CD14-positive monocyte (primary cell): ENCODE data around the gene EGFR. TPM values are rescaled to one million over a fixed set of nuclear protein-coding genes. Genes with fewer than 3 reads are reported as not detected.

Source experiments
- DNase-seq, 3 donors: peaks; one replicate each; pipeline ENCODE4 v3.0.0-alpha.2; 2011 to 2022
- H2AFZ ChIP-seq: 2 replicates; pipeline ENCODE4 v1.6.0; 2012; ENCODE audit warnings: mild to moderate bottlenecking, low read depth, low read length, inconsistent platforms; ENCODE audit not compliant: insufficient read depth, poor library complexity, severe bottlenecking
- H3K27ac ChIP-seq, 2 donors: 1 replicate in 1 of 2; 2 replicates in 1 of 2; pipeline ENCODE4 v1.5.1; 2012 to 2013; ENCODE audit warnings: low read length in 2 of 2, control low read depth in 1 of 2, inconsistent platforms in 1 of 2, low read depth in 1 of 2, mild to moderate bottlenecking in 1 of 2
- H3K27me3 ChIP-seq, 2 donors: one replicate each; pipeline versions ENCODE4 v1.6.0 to v1.6.1; 2011 to 2013; ENCODE audit warnings: low read length in 2 of 2; ENCODE audit not compliant: control insufficient read depth in 2 of 2, insufficient read depth in 2 of 2
- H3K36me3 ChIP-seq, 2 donors: replicated peaks in 1 of 2; 1 replicate in 1 of 2; 2 replicates in 1 of 2; pipeline versions ENCODE4 v1.5.1 to v1.6.1; 2012 to 2013; ENCODE audit warnings: low read length in 2 of 2, control low read depth in 1 of 2, inconsistent platforms in 1 of 2, mild to moderate bottlenecking in 1 of 2; ENCODE audit not compliant: insufficient read depth in 2 of 2, control insufficient read depth in 1 of 2
- H3K4me1 ChIP-seq, 2 donors: 1 replicate in 1 of 2; 2 replicates in 1 of 2; pipeline versions ENCODE4 v1.5.1 to v1.6.1; 2012 to 2013; ENCODE audit warnings: low read length in 2 of 2, control low read depth in 1 of 2, inconsistent platforms in 1 of 2, mild to moderate bottlenecking in 1 of 2, moderate library complexity in 1 of 2; ENCODE audit not compliant: insufficient read depth in 2 of 2, control insufficient read depth in 1 of 2
- H3K4me2 ChIP-seq: replicated peaks from 2 replicates; pipeline ENCODE3; 2012; ENCODE audit warnings: low read length, moderate library complexity, mild to moderate bottlenecking; ENCODE audit not compliant: poor library complexity, severe bottlenecking; ENCODE audit errors: extremely low read depth
- H3K4me3 ChIP-seq, 3 experiments: fragments of 200-600 bp in 1 of 3; sonication (generic) in 1 of 3; replicated peaks in 1 of 3; 1 replicate in 2 of 3; 2 replicates in 1 of 3; pipeline ENCODE4 v1.5.1; 2011 to 2013; ENCODE audit warnings: low read length in 3 of 3, mild to moderate bottlenecking in 3 of 3, control low read depth in 2 of 3, low read depth in 2 of 3, inconsistent platforms in 1 of 3, moderate library complexity in 1 of 3
- H3K79me2 ChIP-seq: 2 replicates; pipeline ENCODE4 v1.6.0; 2012; ENCODE audit warnings: mild to moderate bottlenecking, control low read depth, inconsistent platforms, low read length, moderate library complexity; ENCODE audit not compliant: insufficient read depth
- H3K9ac ChIP-seq: 2 replicates; pipeline ENCODE4 v1.6.0; 2017; ENCODE audit warnings: low read length, mild to moderate bottlenecking; ENCODE audit not compliant: insufficient read depth, poor library complexity, severe bottlenecking
- H3K9me3 ChIP-seq, 2 donors: replicated peaks in 1 of 2; 1 replicate in 1 of 2; 2 replicates in 1 of 2; pipeline versions ENCODE4 v1.5.1 to v1.6.1; 2012 to 2013; ENCODE audit warnings: low read length in 2 of 2, control low read depth in 1 of 2; ENCODE audit not compliant: control insufficient read depth in 1 of 2, insufficient read depth in 1 of 2
- H4K20me1 ChIP-seq: 2 replicates; pipeline ENCODE4 v1.6.0; 2012; ENCODE audit warnings: mild to moderate bottlenecking, low read length, control low read depth, moderate library complexity; ENCODE audit not compliant: insufficient read depth
- H3K27ac Mint-ChIP-seq, 7 donors: one replicate each; pipeline ENCODE4 v1.8.0; 2020; ENCODE audit warnings: mild to moderate bottlenecking in 7 of 7, mixed read lengths in 7 of 7, moderate library complexity in 6 of 7, inconsistent platforms in 2 of 7
- H3K27me3 Mint-ChIP-seq, 3 donors: one replicate each; pipeline ENCODE4 v1.8.0; 2021 to 2022; ENCODE audit warnings: low read depth in 3 of 3, mild to moderate bottlenecking in 3 of 3, mixed read lengths in 3 of 3, moderate library complexity in 3 of 3, inconsistent platforms in 1 of 3
- H3K36me3 Mint-ChIP-seq, 2 donors: one replicate each; pipeline ENCODE4 v1.8.0; 2020; ENCODE audit warnings: mixed read lengths in 2 of 2, inconsistent platforms in 1 of 2, mild to moderate bottlenecking in 1 of 2
- H3K4me1 Mint-ChIP-seq: one replicate; pipeline ENCODE4 v1.8.0; 2020; ENCODE audit warnings: mild to moderate bottlenecking, mixed read lengths
- H3K4me3 Mint-ChIP-seq, 2 donors: one replicate each; pipeline ENCODE4 v1.8.0; 2020; ENCODE audit warnings: mild to moderate bottlenecking in 2 of 2, mixed read lengths in 2 of 2, moderate library complexity in 1 of 2
- H3K9me3 Mint-ChIP-seq, 7 donors: one replicate each; pipeline ENCODE4 v1.8.0; 2020 to 2022; ENCODE audit warnings: mixed read lengths in 7 of 7, mild to moderate bottlenecking in 6 of 7, moderate library complexity in 6 of 7, inconsistent platforms in 2 of 7
- WGBS: methylation state at CpG from one replicate; pipeline ENCODE4 v1.1.5; 2013; ENCODE audit warnings: missing lambda C conversion rate; ENCODE audit not compliant: insufficient coverage; 5-methylcytosine and 5-hydroxymethylcytosine counted together
- intact Hi-C, 2 donors: fragments of 100-400 bp; cut with micrococcal nuclease; formaldehyde crosslinking; loops; one replicate each; pipeline versions ENCODE4 v1.15.0 to v1.15.1; 2023
- polyA plus RNA-seq, 3 donors: library from polyadenylated mRNA; depleted of rRNA in 1 of 3; unstranded in 2 of 3; stranded (reverse) in 1 of 3; fragments of 300-500 nt in 2 of 3; fragments of >200 nt in 1 of 3; fragmentation: Illumina TruSeq in 2 of 3; gene quantifications; 1 replicate in 2 of 3; 2 replicates in 1 of 3; pipeline ENCODE4 v1.2.3, GENCODE V29; 2012 to 2021
- TF ChIP-seq, protein P1 (sequence below): fragments of 200-600 bp; IDR thresholded peaks from one replicate; pipeline ENCODE4 v1.8.0; 2022; ENCODE audit warnings: antibody characterized with exemption, mild to moderate bottlenecking

The EGFR gene
- polyA plus RNA-seq, 3 donors = not detected

DNA sequence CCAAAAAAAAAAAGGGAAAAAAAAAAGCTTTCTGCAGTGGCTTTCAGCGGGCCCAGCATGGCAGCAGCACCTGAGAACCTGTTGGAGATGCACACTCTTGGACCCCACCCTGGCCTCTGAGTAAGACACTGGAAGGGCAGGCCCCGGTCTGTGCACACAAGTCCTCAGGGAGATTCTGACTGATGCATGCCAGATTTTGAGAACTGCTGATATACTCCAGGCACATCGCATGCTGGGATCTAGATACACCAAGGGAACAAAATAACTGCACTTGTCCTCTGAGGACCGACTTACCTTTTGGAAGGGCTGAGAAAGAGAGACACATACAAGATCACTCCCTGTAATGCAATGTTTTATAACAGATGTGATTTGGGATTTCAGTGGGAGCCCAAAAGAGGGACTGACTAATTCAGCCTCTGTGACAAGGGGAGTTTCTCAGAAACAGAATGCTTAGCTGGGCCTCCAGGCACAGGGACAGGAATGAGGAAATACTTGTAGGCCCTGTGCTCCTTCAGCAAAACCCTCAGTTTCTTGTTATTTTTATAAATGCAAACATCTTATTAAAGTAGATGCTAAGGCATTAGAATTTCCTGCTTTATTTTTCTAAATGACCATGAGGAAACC, 8.2 kb downstream of the EGFR start:
- Histone ChIP-seq H3K4me1 (no peaks in the 10 kb centered on the region), H3K4me2 (no peak overlapping the region)

GRCh38 chr7:55028011-55028410, 9.2 kb downstream of the EGFR start:
- H3K36me3 ChIP-seq = no peaks in the 10 kb centered on the region
- no peak overlapping the region for H2AFZ ChIP-seq
- H3K9ac ChIP-seq = no peak overlapping the region
- no peaks in the 10 kb centered on the region for H3K79me2 ChIP-seq
- no peaks in the 10 kb centered on the region for H3K27me3 ChIP-seq
- Mint-ChIP-seq H3K9me3 (no peaks in the 10 kb centered on the region), H3K27ac (no peak overlapping the region), H3K36me3 (no peaks in the 10 kb centered on the region), H3K27me3 (peaks cover 0 to 16% (median 2%) of the 10 kb centered on the region in 3 donors), H3K4me1 (no peaks in the 10 kb centered on the region), H3K4me3 (no peak overlapping the region)
- no peak for DNase-seq
- intact Hi-C loops = no loop called here
- TF ChIP-seq, protein P1, sequence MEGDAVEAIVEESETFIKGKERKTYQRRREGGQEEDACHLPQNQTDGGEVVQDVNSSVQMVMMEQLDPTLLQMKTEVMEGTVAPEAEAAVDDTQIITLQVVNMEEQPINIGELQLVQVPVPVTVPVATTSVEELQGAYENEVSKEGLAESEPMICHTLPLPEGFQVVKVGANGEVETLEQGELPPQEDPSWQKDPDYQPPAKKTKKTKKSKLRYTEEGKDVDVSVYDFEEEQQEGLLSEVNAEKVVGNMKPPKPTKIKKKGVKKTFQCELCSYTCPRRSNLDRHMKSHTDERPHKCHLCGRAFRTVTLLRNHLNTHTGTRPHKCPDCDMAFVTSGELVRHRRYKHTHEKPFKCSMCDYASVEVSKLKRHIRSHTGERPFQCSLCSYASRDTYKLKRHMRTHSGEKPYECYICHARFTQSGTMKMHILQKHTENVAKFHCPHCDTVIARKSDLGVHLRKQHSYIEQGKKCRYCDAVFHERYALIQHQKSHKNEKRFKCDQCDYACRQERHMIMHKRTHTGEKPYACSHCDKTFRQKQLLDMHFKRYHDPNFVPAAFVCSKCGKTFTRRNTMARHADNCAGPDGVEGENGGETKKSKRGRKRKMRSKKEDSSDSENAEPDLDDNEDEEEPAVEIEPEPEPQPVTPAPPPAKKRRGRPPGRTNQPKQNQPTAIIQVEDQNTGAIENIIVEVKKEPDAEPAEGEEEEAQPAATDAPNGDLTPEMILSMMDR = no peak
- H3K4me2 ChIP-seq = no peak overlapping the region
- no peaks in the 10 kb centered on the region for H3K4me1 ChIP-seq
- no CpG with 5 or more reads among the region's 3 CpGs for WGBS
- no peaks in the 10 kb centered on the region for H3K9me3 ChIP-seq
- H4K20me1 ChIP-seq = no peaks in the 10 kb centered on the region
- H3K27ac ChIP-seq = no peak overlapping the region
- H3K4me3 ChIP-seq = no peak overlapping the region

More for the DNA sequence above, 8.2 kb downstream of the EGFR start:
- H3K4me1 Mint-ChIP-seq = no peaks in the 10 kb centered on the region
- Histone ChIP-seq H3K9ac (no peak overlapping the region), H3K27me3 (no peaks in the 10 kb centered on the region), H3K9me3 (no peaks in the 10 kb centered on the region), H3K79me2 (no peaks in the 10 kb centered on the region), H4K20me1 (no peaks in the 10 kb centered on the region), H3K27ac (no peak overlapping the region), H3K4me3 (no peak overlapping the region), H2AFZ (no peak overlapping the region), H3K36me3 (no peaks in the 10 kb centered on the region)
- H3K4me3 Mint-ChIP-seq = no peak overlapping the region
- intact Hi-C loops = no loop called here
- no peak for DNase-seq
- H3K9me3 Mint-ChIP-seq = peaks cover 0 to 3% (median 0%) of the 10 kb centered on the region in 7 donors
- TF ChIP-seq, protein P1 = no peak
- no peaks in the 10 kb centered on the region for H3K36me3 Mint-ChIP-seq
- H3K27ac Mint-ChIP-seq = no peak overlapping the region
- 94% methylated on average over 2 of the region's 4 CpGs for WGBS
- H3K27me3 Mint-ChIP-seq = peaks cover 0 to 13% (median 2%) of the 10 kb centered on the region in 3 donors
